ENCODE measurements around the gene SCOC.

Gene SCOC

DNA sequence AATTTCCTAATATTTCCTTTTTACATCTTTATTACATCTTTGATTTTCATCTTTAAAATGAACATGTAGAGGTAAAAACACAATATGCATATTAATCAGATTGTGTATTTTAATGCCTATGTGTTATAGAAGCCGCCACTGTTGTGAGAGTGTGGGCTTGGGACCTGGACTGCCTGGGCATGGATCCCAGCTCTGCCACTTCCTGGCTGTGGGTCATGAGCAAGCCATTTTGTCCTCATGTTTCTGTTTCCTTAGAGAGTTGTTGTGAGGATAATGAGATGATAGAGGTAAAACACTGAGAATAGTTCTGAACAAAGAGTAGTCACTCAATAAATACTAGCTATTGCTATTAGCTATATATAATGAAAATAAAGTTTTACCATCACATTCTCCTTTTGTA is 38.4 kb upstream of the SCOC start:
- H3K27ac ChIP-seq = no peak overlapping the region
- no peak for TF ChIP-seq ZFX (IDR thresholded peaks at IDR 0.05)
- no peak for TF ChIP-seq CTCF (conservative IDR thresholded peaks at IDR 0.05)

DNA sequence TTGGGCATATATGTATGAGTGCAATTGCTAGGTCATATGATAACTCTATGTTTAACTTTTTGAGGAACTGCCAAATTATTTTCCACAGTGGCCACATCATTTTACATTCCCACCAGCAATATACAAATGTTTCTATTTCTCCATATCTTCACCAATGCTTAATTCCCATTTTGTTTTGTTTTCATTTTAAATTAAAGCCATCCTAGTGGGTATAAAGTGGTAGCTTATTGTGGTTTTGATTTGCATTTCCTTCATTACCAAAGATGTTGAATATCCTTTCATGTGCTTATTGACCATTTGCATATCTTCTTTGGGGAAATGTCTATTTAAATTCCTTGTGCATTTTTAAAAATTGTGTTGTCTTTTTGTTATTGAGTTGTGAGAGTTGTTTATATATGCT is 36.7 kb upstream of the SCOC start:
- no peak overlapping the region for H3K27ac ChIP-seq
- no peak for TF ChIP-seq CTCF (conservative IDR thresholded peaks at IDR 0.05)
- TF ChIP-seq ZFX (IDR thresholded peaks at IDR 0.05) = no peak

DNA sequence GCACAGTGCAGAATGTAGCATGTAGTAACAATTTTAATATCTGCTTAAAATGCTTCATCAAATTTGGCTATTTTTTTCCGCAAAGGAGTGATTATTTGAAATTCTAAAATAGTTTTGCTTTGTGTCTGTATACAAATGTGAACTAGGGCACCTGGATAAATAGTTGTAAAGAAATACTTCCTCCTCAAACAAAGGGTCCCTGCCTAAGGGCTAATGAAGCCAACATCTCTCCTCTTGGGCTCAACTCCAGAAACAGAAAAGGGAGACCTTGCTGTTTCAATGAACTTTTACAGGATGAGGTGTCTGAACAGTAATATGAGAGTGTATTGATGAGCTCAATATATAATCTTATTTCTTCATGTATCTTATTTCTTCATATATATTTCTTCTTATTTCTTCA is 30.8 kb upstream of the SCOC start:
- TF ChIP-seq CTCF (conservative IDR thresholded peaks at IDR 0.05) = no peak
- TF ChIP-seq ZFX (IDR thresholded peaks at IDR 0.05) = no peak
- H3K27ac ChIP-seq = no peak overlapping the region

DNA sequence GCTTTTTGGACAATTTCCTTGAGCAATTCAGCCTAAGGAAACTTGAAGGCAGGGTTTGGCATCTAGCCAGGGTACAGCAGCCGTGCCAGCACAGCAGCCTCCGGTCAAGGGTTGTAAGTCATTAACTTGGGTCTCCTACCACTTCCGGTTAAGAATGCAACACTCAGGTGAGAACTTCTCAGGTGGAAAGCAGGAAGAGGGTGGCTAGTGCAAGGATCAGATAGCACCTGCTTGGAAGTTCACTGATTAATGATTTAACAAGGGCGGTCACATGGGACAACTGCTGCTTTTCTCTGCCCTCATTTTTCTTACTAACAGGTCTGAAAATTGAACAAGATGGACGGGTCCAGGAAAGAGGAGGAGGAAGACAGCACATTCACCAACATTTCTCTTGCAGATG is 30.1 kb upstream of the SCOC start:
- peak overlapping the region; percentile 36; the same call in 1 of the 2 replicates for H3K27ac ChIP-seq
- TF ChIP-seq CTCF (conservative IDR thresholded peaks at IDR 0.05) (no peak), ZFX (IDR thresholded peaks at IDR 0.05) (no peak)

DNA sequence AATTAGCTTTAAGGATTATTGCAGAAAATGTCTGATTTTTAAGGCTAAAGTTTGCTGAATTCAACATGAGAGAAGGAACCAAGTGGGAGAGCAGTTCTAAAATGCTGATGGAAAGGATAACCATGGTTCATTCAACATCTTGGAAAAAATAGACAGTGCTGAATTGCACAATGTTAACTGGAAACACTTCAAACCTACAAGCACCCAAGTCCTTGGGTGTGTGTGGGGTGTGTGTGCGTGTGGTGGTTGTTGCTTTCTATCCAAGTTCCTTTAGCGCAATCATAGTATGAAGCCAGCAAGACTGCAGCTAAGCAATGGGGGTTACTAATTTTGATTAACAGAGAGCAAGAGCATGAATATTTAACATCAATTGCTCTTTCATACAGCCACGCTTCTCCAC is 29.3 kb upstream of the SCOC start:
- H3K27ac ChIP-seq = no peak overlapping the region
- TF ChIP-seq ZFX (IDR thresholded peaks at IDR 0.05) = no peak
- TF ChIP-seq CTCF (conservative IDR thresholded peaks at IDR 0.05) = no peak

GRCh38 chr4:140344621-140345020 is 28.8 kb upstream of the SCOC start:
- no peak for TF ChIP-seq ZFX (IDR thresholded peaks at IDR 0.05)
- TF ChIP-seq CTCF (conservative IDR thresholded peaks at IDR 0.05) = no peak
- no peak overlapping the region for H3K27ac ChIP-seq

DNA sequence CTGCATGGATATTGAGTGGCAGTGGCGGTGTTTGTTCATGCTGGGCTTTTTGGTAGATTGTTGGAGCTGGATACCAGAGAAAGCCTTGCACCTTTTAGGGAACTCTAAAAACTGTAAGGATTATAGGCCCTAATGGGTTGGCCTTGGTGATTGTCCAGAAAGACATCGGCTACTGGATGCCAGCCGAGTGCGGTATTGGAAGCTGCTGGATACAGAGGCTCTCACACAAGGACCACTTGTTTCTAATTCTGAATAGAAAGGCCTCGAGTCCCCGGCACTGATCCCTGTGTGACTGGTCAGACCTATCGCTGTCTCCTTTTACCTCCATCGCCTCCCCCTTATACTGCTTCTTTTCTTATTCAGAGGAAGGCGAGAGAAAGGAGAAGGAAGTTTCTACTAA is 27.3 kb upstream of the SCOC start:
- TF ChIP-seq ZFX (IDR thresholded peaks at IDR 0.05) (no peak), CTCF (conservative IDR thresholded peaks at IDR 0.05) (no peak)
- 0 out of 2 replicates have a peak overlapping the region, but pooled peaks have one; percentile 28 for H3K27ac ChIP-seq

All from C4-2B (cell line).